ENCODE data around the gene SELPLG. TPM values are rescaled to one million over a fixed set of nuclear protein-coding genes. Genes with fewer than 3 reads are reported as not detected.
"Not testable (repeated sequence)": the region's sequence is repeated elsewhere in the genome, so short reads cannot be mapped to it uniquely, and the experiment has no call there.

The SELPLG gene
- total RNA-seq, 1 donor from 2014 or later = 55.6 TPM

- DNase-seq (ENCODE audit: low spot score); H3K27ac Mint-ChIP-seq; H3K4me3 Mint-ChIP-seq (ENCODE audit: low read depth); H3K27me3 Mint-ChIP-seq (ENCODE audit: low read depth): not testable (repeated sequence)
- Mint-ChIP-seq H3K36me3 (ENCODE audit: low read depth) (peaks cover 63% of the 10 kb centered on the region), H3K4me1 (ENCODE audit: low read depth) (peaks cover 30% of the 10 kb centered on the region), H3K9me3 (peaks cover 12% of the 10 kb centered on the region)
- intact Hi-C loops (cut with micrococcal nuclease) = loop anchor here (1.0 kb wide), 2 partner anchors 9 to 56 kb away; no protein-coding TSS in a partner anchor
These were observed 14.8 kb downstream of the SELPLG start for GRCh38 chr12:108618953-108619274.

DNA sequence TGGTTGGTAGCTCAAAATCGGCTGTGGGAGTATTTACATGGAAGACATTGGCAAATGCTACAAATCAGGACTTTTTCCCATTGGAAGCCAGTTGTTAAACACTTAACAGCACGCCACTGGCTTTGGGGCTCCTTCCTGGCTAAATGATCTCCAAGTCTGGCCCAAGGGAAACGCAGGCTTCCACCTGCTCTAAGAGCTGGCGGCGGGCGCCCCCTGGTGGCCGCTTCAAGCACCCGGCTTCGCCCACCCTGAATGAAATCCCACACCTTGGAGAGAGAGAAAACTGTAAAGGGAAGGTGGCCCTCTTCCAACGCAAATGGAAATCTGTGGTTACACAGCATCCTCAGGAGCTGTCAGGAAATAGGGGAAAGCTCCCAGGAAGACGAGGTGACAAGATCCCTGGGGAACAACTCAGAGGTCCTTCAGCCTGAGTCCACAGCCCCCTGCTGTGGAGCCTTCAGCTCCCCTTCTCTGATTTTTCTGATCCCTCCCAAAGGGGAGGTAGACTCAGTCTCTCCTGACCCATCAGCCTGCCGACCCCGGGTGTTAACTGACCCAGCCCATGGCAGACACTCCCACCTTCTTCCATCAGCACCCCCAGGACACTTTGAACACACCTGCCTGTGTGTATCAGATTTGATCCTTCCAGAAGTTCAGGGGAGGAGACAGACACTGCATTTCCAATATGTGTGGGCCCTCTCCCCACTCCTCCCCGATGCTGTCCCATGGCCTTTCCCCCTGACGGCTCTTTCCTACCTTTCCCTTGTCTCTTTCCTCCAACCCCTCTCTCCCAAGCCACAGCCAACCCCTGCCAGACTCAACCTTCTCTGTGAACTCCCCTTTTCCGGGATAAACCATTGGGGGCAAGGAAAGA is 15.4 kb downstream of the SELPLG start:
- H3K9me3 Mint-ChIP-seq = peaks cover 12% of the 10 kb centered on the region
- H3K27ac Mint-ChIP-seq = peak overlapping the region; percentile 43
- H3K36me3 Mint-ChIP-seq (ENCODE audit: low read depth) = peaks cover 57% of the 10 kb centered on the region
- H3K4me3 Mint-ChIP-seq (ENCODE audit: low read depth) = no peak overlapping the region
- intact Hi-C loops (cut with micrococcal nuclease) = loop anchor here (1.0 kb wide), 2 partner anchors 10 to 55 kb away; no protein-coding TSS in a partner anchor
- peaks cover 30% of the 10 kb centered on the region for H3K4me1 Mint-ChIP-seq (ENCODE audit: low read depth)
- H3K27me3 Mint-ChIP-seq (ENCODE audit: low read depth) = no peaks in the 10 kb centered on the region
- peak; percentile 60 for DNase-seq (ENCODE audit: low spot score)

DNA sequence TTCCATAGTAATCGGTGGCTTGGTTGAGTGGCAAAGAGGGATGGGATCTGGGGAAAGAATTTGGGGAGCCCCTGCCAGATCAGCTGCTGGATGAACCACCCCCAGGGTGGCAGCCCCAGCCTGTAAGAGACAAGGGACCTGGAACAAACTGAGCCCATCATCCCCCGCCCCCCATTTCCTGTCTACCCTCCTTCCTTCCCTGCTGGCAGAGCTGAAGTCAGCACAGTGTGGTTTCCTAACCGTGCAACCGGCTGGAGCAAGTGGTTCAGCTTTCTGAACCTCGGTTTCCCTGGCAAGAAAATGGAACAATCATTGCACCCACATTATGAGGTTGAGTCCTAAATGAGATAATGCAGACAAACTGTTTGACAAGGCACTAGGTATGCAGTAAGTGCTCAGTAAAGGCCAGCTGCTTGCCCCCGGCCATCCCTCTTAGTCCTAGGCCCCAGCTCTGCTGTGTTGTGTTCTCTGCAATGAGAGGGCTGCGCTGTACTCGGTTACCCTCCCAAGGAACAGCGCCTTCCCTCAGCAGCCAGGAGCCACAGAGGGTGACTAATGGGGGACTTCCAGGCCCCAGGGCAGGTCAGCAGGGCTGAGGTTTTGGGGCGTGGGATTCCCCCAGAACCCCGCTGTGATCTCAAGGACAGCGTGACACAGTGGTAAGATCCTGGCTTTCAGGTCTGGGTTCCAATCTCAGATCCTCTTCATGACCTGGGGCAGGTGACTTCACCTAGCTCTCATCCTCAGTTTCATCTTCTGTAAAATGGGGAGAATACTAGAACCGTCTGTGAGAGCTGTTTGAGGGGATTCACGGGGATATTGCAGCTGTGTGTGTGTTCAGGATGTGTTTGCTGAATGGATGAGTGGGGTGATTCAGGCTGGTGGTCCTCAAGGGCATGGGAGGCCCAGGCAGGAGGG is 16.5 kb downstream of the SELPLG start:
- Mint-ChIP-seq H3K4me1 (ENCODE audit: low read depth) (peaks cover 26% of the 10 kb centered on the region), H3K9me3 (peaks cover 12% of the 10 kb centered on the region), H3K36me3 (ENCODE audit: low read depth) (peaks cover 46% of the 10 kb centered on the region), H3K27ac (peak overlapping the region; percentile 90), H3K4me3 (ENCODE audit: low read depth) (peak overlapping the region; percentile 4), H3K27me3 (ENCODE audit: low read depth) (no peaks in the 10 kb centered on the region)
- peak; percentile 41 for DNase-seq (ENCODE audit: low spot score)
- intact Hi-C loops (cut with micrococcal nuclease) = loop anchor here (1.0 kb wide), 2 partner anchors 18 to 48 kb away; no protein-coding TSS in a partner anchor

GRCh38 chr12:108616359-108616758 is 17.3 kb downstream of the SELPLG start:
- DNase-seq (ENCODE audit: low spot score) = no peak
- H3K27me3 Mint-ChIP-seq (ENCODE audit: low read depth) = peaks cover 3% of the 10 kb centered on the region
- peak overlapping the region; percentile 4 for H3K4me3 Mint-ChIP-seq (ENCODE audit: low read depth)
- H3K27ac Mint-ChIP-seq = peak overlapping the region; percentile 90
- peaks cover 38% of the 10 kb centered on the region for H3K36me3 Mint-ChIP-seq (ENCODE audit: low read depth)
- peaks cover 12% of the 10 kb centered on the region for H3K9me3 Mint-ChIP-seq
- peaks cover 34% of the 10 kb centered on the region for H3K4me1 Mint-ChIP-seq (ENCODE audit: low read depth)
- intact Hi-C loops (cut with micrococcal nuclease) = no loop called here

DNA sequence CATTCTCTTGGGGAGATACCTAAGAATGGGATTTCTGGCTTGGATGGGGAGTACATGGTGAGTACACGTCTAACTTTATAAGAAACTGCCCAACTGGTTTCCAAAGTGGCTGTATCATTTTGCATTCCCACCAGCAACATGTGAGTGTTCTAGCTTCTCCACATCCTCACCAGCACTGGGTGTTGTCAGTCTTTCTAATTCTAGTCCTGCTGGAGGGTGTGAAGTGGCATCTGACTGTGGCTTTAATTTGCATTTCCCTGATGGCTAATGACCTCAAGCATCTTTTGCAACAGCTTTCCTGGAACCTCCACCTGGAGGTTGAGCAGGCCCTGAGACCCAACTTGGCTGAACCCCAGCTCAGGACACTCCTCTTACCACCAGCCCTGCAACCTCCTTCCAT is 17.8 kb downstream of the SELPLG start:
- H3K4me1 Mint-ChIP-seq (ENCODE audit: low read depth) = peaks cover 34% of the 10 kb centered on the region
- H3K36me3 Mint-ChIP-seq (ENCODE audit: low read depth) = peaks cover 34% of the 10 kb centered on the region
- no peak overlapping the region for H3K4me3 Mint-ChIP-seq (ENCODE audit: low read depth)
- intact Hi-C loops (cut with micrococcal nuclease) = no loop called here
- H3K27me3 Mint-ChIP-seq (ENCODE audit: low read depth) = peaks cover 3% of the 10 kb centered on the region
- no peak for DNase-seq (ENCODE audit: low spot score)
- H3K27ac Mint-ChIP-seq = peak overlapping the region; percentile 90
- H3K9me3 Mint-ChIP-seq = peaks cover 12% of the 10 kb centered on the region

DNA sequence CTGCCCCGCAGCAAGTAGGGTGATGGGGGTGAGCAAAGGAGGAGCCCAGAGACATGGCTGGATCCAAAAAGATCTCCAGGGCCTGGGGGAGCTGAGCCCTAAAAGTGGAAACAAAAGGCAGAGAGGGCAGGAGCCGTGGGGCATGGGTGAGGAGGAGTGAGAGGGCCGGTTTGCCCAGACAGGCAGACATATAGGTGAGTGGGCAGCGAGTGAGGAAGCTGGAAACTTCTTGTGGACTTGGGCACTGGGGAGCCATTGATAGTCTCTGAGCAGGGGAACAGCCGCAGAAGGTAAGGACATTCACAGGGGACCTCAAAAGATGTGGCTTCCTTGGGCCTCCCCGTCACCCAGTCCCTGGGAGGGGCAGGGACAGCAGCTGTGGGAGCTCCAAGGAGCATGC is 19.1 kb downstream of the SELPLG start:
- Mint-ChIP-seq H3K9me3 (peaks cover 12% of the 10 kb centered on the region), H3K4me3 (ENCODE audit: low read depth) (no peak overlapping the region), H3K36me3 (ENCODE audit: low read depth) (peaks cover 29% of the 10 kb centered on the region), H3K4me1 (ENCODE audit: low read depth) (peaks cover 34% of the 10 kb centered on the region), H3K27me3 (ENCODE audit: low read depth) (peaks cover 7% of the 10 kb centered on the region), H3K27ac (no peak overlapping the region)
- intact Hi-C loops (cut with micrococcal nuclease) = no loop called here
- no peak for DNase-seq (ENCODE audit: low spot score)

DNA sequence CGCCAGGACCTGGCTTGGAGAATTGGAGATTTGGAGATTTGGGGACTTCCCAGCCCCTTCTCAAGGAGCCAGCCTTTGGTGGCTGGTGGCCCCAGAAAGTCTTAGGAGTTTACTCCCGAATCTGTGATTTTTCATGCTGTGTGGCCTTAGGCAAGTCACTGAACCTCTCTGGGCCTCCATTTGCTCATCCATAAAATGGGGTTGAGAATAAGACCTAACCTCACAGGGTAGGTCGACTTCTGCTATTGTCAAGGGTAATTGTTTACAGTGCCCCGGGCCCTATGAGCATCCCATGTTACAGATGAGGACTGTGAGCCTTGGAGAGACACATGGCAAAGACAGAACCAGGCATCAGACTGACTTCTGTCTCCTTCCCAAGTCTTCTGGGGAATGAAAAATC is 19.7 kb downstream of the SELPLG start:
- Mint-ChIP-seq H3K27ac (no peak overlapping the region), H3K27me3 (ENCODE audit: low read depth) (peaks cover 7% of the 10 kb centered on the region), H3K4me1 (ENCODE audit: low read depth) (peaks cover 34% of the 10 kb centered on the region), H3K36me3 (ENCODE audit: low read depth) (peaks cover 23% of the 10 kb centered on the region), H3K4me3 (ENCODE audit: low read depth) (no peak overlapping the region), H3K9me3 (peaks cover 12% of the 10 kb centered on the region)
- intact Hi-C loops (cut with micrococcal nuclease) = no loop called here
- no peak for DNase-seq (ENCODE audit: low spot score)

GRCh38 chr12:108613548-108613947 is 20.1 kb downstream of the SELPLG start:
- Mint-ChIP-seq H3K27ac (no peak overlapping the region), H3K27me3 (ENCODE audit: low read depth) (peaks cover 7% of the 10 kb centered on the region), H3K4me1 (ENCODE audit: low read depth) (peaks cover 32% of the 10 kb centered on the region), H3K4me3 (ENCODE audit: low read depth) (no peak overlapping the region), H3K9me3 (peaks cover 12% of the 10 kb centered on the region), H3K36me3 (ENCODE audit: low read depth) (peaks cover 22% of the 10 kb centered on the region)
- intact Hi-C loops (cut with micrococcal nuclease) = no loop called here
- no peak for DNase-seq (ENCODE audit: low spot score)

DNA sequence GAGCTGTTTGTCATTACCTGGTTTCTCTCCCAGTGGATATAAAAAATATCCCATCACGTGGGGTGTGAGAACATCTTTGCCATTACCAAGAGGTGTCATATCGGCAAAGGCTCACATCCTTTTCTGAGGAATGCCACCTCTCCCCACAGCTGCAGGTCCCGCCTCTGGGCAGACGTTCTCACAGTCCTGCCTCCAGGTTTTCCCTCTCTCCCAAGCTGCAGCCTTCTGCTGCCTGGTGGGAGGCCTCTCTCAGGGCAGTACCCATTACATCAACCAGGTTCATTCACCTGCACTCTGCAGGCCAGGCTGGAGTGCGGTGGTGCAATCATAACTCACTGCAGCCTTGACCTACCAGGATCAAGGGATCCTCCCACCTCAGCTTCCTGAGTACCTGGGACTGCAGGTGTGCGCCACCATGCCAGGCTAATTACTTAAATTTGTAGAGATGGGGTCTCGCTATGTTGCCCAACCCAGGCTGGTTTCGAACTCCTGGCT is 20.9 kb downstream of the SELPLG start:
- Mint-ChIP-seq H3K9me3 (peaks cover 12% of the 10 kb centered on the region), H3K27ac (no peak overlapping the region), H3K36me3 (ENCODE audit: low read depth) (peaks cover 22% of the 10 kb centered on the region), H3K27me3 (ENCODE audit: low read depth) (peaks cover 8% of the 10 kb centered on the region), H3K4me1 (ENCODE audit: low read depth) (peaks cover 25% of the 10 kb centered on the region), H3K4me3 (ENCODE audit: low read depth) (no peak overlapping the region)
- intact Hi-C loops (cut with micrococcal nuclease) = no loop called here
- DNase-seq (ENCODE audit: low spot score) = no peak

- H3K27me3 Mint-ChIP-seq (ENCODE audit: low read depth) = peaks cover 10% of the 10 kb centered on the region
- H3K36me3 Mint-ChIP-seq (ENCODE audit: low read depth) = peaks cover 20% of the 10 kb centered on the region
- no peak overlapping the region for H3K4me3 Mint-ChIP-seq (ENCODE audit: low read depth)
- intact Hi-C loops (cut with micrococcal nuclease) = no loop called here
- peaks cover 12% of the 10 kb centered on the region for H3K9me3 Mint-ChIP-seq
- peaks cover 18% of the 10 kb centered on the region for H3K4me1 Mint-ChIP-seq (ENCODE audit: low read depth)
- peak; percentile 28 for DNase-seq (ENCODE audit: low spot score)
- no peak overlapping the region for H3K27ac Mint-ChIP-seq
These were observed 21.7 kb downstream of the SELPLG start for GRCh38 chr12:108611884-108612415.

DNA sequence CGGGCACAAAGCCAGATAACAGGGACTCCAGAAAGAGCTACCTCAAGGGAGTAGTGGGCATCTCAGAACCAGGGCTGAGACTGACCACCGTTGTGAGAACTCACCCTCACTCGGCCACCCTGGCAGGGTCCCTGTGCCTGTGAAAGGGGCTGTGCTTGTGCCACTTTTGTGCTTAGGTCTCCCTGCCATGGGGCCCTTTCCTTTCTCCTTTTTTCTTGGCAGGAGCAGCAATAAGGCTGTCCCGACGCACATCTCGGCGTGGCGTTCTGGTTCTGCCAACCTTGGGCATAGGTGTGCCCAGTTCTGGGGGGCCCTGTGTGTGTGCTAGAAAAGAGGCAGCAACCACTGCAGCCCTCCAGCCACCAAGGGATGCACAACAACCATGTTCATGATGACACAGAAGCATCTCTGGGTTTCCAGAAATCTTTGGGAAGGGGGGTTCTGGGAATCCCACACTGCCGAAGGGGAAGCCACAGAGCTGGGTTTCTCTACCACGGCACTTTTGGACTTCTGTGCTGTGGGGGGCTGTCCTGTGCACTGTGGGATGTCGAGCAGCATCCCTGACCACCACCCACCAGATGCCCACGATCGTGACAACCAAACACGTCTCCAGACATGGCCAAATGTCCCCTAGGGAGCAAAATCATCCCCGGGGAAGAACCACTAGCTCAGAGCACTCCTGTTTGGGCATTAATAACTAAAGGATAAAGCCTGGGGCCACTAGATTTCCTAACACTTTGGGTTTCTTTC is 22.7 kb downstream of the SELPLG start:
- intact Hi-C loops (cut with micrococcal nuclease) = no loop called here
- DNase-seq (ENCODE audit: low spot score) = no peak
- Mint-ChIP-seq H3K27ac (no peak overlapping the region), H3K4me3 (ENCODE audit: low read depth) (no peak overlapping the region), H3K27me3 (ENCODE audit: low read depth) (peaks cover 10% of the 10 kb centered on the region), H3K4me1 (ENCODE audit: low read depth) (peaks cover 10% of the 10 kb centered on the region), H3K9me3 (peaks cover 4% of the 10 kb centered on the region), H3K36me3 (ENCODE audit: low read depth) (peaks cover 11% of the 10 kb centered on the region)

DNA sequence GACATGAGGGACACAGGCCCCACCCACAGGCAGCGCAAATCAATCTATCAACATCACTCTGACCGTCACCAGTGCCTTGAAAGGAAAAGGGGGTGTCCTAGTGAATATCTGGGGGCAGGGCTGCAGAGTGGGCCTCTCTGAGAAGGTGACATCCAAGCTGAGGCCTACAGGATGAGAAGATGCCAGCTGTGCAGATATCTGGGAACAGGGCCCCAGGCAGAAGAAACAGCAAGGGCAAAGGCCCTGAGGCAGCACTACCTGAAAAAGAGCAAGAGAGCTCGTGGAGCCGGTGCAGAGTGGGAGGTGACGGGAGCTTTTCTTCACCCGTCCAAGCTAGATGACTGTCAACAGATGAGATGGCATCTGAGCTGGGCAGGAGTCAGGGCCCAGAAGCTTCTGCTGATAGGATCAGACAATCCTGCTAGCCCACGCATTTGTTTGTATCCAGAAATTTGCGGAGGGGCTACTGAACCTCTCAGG is 23.3 kb downstream of the SELPLG start:
- Mint-ChIP-seq H3K4me3 (ENCODE audit: low read depth) (no peak overlapping the region), H3K27ac (no peak overlapping the region), H3K4me1 (ENCODE audit: low read depth) (peaks cover 10% of the 10 kb centered on the region), H3K27me3 (ENCODE audit: low read depth) (peaks cover 10% of the 10 kb centered on the region), H3K36me3 (ENCODE audit: low read depth) (peaks cover 4% of the 10 kb centered on the region), H3K9me3 (peaks cover 7% of the 10 kb centered on the region)
- no peak for DNase-seq (ENCODE audit: low spot score)
- intact Hi-C loops (cut with micrococcal nuclease) = no loop called here
